Kidney epithelial cell (primary cell): Measurements from ENCODE around the gene DACT3. TPM values are rescaled to one million over a fixed set of nuclear protein-coding genes. Genes with fewer than 3 reads are reported as not detected.

Experiments
- DNase-seq: peaks from one replicate; pipeline ENCODE4 v3.0.0-alpha.2; 2010; ENCODE audit warnings: low read depth
- H3K27me3 ChIP-seq: 2 replicates; pipeline ENCODE4 v1.6.0; 2011; ENCODE audit warnings: low read length; ENCODE audit not compliant: control insufficient read depth, insufficient read depth
- H3K36me3 ChIP-seq: 2 replicates; pipeline ENCODE4 v1.5.1; 2011; ENCODE audit warnings: low read length; ENCODE audit not compliant: control insufficient read depth, insufficient read depth
- H3K4me3 ChIP-seq: 2 replicates; pipeline ENCODE4 v1.5.1; 2011; ENCODE audit warnings: low read depth, mild to moderate bottlenecking, control low read depth, low read length
- total RNA-seq: library from RNA; depleted of rRNA; stranded (reverse); fragments of >200 nt; gene quantifications from 2 replicates; pipeline ENCODE4 v1.2.3, GENCODE V29; 2015
- TF ChIP-seq, protein P1 (sequence below): IDR thresholded peaks from 2 replicates; pipeline ENCODE4 v1.5.1; 2011; ENCODE audit warnings: mild to moderate bottlenecking, moderate library complexity, low read length, control low read depth, inconsistent platforms; ENCODE audit not compliant: insufficient read depth, poor library complexity, severe bottlenecking

Gene DACT3
- total RNA-seq, 1 donor from 2014 or later = 0.33 TPM

DNA sequence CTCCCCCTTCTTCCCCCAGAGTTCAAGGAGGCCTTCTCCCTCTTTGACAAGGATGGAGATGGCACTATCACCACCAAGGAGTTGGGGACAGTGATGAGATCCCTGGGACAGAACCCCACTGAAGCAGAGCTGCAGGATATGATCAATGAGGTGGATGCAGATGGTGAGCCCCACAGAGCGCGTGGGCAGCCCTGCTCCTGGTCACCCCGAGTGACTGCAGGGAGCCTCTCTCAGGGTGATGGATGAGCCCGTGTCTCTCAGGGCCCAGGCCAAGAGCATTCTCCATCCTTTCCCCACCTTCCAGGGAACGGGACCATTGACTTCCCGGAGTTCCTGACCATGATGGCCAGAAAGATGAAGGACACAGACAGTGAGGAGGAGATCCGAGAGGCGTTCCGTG lies 52.8 kb downstream of the DACT3 start:
- H3K4me3 ChIP-seq = no peak overlapping the region
- no peaks in the 10 kb centered on the region for H3K27me3 ChIP-seq
- TF ChIP-seq, protein P1, sequence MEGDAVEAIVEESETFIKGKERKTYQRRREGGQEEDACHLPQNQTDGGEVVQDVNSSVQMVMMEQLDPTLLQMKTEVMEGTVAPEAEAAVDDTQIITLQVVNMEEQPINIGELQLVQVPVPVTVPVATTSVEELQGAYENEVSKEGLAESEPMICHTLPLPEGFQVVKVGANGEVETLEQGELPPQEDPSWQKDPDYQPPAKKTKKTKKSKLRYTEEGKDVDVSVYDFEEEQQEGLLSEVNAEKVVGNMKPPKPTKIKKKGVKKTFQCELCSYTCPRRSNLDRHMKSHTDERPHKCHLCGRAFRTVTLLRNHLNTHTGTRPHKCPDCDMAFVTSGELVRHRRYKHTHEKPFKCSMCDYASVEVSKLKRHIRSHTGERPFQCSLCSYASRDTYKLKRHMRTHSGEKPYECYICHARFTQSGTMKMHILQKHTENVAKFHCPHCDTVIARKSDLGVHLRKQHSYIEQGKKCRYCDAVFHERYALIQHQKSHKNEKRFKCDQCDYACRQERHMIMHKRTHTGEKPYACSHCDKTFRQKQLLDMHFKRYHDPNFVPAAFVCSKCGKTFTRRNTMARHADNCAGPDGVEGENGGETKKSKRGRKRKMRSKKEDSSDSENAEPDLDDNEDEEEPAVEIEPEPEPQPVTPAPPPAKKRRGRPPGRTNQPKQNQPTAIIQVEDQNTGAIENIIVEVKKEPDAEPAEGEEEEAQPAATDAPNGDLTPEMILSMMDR = no peak
- DNase-seq = no peak
- peaks cover 2% of the 10 kb centered on the region for H3K36me3 ChIP-seq

DNA sequence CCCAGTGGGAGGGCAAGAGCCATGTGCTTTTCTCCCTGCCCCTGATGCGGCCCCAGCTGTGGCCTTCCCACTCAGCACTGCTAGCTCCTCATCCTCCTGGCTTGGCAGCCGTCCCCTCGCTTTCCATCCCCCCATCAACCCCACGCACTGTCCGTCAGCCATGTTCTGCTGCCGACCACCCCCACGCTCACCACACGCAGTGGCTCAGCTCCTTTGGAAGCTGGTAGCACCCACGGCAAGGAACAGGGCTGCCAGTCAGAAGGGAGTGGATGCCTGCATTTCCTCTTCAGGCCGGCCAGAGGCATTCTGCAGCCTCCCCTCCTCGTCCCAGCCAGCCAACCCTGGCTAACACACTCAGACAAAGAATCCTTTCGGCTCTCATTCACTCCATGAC lies 53.5 kb downstream of the DACT3 start:
- Histone ChIP-seq H3K4me3 (no peak overlapping the region), H3K27me3 (no peaks in the 10 kb centered on the region), H3K36me3 (peaks cover 2% of the 10 kb centered on the region)
- TF ChIP-seq, protein P1 = no peak
- no peak for DNase-seq

DNA sequence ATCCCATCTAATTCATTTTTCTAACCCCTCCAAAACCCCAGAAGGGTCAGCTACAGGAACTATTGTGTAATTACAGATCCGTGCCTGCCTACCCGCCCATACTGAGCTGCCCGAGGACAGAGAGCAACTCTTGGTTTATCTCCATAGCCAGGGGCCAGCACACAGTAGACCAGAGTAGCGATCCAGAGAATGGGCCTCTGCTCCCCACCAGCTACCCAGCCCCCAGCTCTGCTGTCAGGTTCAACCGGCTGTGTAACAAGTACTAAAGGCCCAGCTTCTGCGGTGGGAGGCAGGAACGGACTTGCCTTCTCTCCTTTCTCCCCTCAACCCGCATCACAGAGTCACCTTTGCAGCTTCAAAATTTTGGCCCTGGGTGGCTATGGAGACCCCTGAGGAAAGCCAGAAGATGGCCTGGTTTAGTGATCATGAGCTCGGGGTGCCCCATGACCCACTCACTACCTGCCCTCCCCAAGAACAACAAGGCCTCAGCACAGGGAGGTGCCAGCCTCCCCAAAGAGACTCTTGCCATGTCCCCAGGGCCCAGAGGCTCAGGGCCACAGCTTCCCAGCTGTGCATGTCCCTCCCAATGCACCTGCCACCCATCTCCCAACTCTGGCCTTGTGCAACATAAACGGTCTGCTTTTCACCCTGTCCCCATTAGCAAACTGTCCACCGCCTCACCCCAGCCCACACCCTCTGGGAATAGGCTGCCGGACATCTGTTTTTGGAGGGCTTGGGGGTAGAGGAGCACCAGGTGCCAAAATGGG lies 54.1 kb downstream of the DACT3 start:
- DNase-seq = no peak
- no peaks in the 10 kb centered on the region for H3K27me3 ChIP-seq
- H3K36me3 ChIP-seq = peaks cover 2% of the 10 kb centered on the region
- no peak overlapping the region for H3K4me3 ChIP-seq
- TF ChIP-seq, protein P1 = no peak

DNA sequence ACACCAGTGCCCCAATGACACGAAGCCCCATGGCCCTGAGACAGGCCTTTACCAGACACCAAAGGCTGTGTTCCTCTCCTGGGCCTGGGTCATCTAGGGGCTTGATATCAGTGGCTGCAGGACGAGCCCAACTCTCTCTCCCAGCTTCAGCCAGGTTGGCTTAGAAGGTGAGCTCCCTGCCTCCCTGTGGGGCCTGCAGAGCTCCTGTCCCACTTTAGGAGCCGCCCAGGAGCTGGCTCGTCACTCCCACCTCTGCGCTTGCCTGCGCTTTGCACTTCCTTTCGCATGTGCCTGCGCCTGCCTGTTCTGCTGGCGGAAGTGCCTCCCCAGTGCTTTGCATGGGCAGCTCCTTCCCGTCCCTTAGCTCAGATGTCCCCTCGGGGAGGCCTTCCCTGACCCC lies 55.0 kb downstream of the DACT3 start:
- TF ChIP-seq, protein P1 = no peak
- no peak for DNase-seq
- Histone ChIP-seq H3K36me3 (peaks cover 2% of the 10 kb centered on the region), H3K27me3 (no peaks in the 10 kb centered on the region), H3K4me3 (no peak overlapping the region)

DNA sequence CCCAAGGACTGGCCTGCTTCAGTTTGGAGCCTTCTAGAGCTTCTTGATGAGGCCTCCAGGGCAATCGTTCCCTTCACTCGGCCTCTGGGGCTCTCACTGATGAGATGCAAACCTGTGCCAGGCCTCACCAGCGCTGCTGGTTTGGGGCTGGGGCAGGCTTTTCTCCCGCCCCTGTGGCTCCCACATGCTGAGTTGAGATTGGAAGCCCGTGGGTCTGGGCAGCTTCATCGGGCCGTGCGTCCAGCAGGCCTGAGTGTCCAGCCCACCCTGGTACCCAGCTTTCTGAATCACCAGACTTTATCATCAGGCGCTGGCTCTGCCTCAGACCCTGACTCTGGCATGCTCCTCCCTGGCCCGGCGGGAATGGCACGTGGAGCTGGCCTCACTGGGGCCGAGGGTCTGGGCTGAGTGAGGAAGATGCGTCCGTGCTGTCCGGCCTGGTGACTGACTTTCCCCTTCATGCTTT lies 55.6 kb downstream of the DACT3 start:
- DNase-seq = no peak
- TF ChIP-seq, protein P1 = no peak
- no peaks in the 10 kb centered on the region for H3K27me3 ChIP-seq
- peaks cover 2% of the 10 kb centered on the region for H3K36me3 ChIP-seq
- no peak overlapping the region for H3K4me3 ChIP-seq
